Gastrocnemius medialis (tissue), 4 donors: ENCODE data around the gene CDC37L1. TPM values are rescaled to one million over a fixed set of nuclear protein-coding genes. Genes with fewer than 3 reads are reported as not detected.

ENCODE experiments used
- ATAC-seq, 2 donors: fragments of 150-250 bp; one replicate each; pipeline ENCODE4 v1.9.1; 2016
- DNase-seq, 2 donors: peaks; one replicate each; pipeline ENCODE4 v3.0.0-alpha.2; 2019
- H3K27ac ChIP-seq, 4 donors: fragments of 200-600 bp; sonication (generic); 1 replicate in 1 of 4; 2 replicates in 3 of 4; pipeline ENCODE4 v1.5.1; 2016 to 2018; ENCODE audit warnings: mild to moderate bottlenecking in 2 of 4, moderate library complexity in 1 of 4
- H3K27me3 ChIP-seq, 3 donors: fragments of 200-600 bp; sonication (generic) in 2 of 3; 1 replicate in 1 of 3; 2 replicates in 2 of 3; pipeline versions ENCODE4 v1.5.1 to v1.6.0; 2016 to 2019; ENCODE audit warnings: mild to moderate bottlenecking in 1 of 3, moderate library complexity in 1 of 3
- H3K36me3 ChIP-seq, 2 donors: fragments of 200-600 bp; sonication (generic) in 1 of 2; one replicate each; pipeline ENCODE4 v1.5.1; 2017 to 2018
- H3K4me1 ChIP-seq, 2 donors: fragments of 200-600 bp; sonication (generic) in 1 of 2; one replicate each; pipeline ENCODE4 v1.5.1; 2016 to 2017; ENCODE audit warnings: mild to moderate bottlenecking in 2 of 2
- H3K4me3 ChIP-seq, 4 donors: fragments of 200-600 bp; sonication (generic) in 3 of 4; 1 replicate in 1 of 4; 2 replicates in 3 of 4; pipeline ENCODE4 v1.5.1; 2016 to 2019; ENCODE audit warnings: mild to moderate bottlenecking in 2 of 4
- H3K9me3 ChIP-seq, 3 donors: fragments of 200-600 bp; sonication (generic) in 2 of 3; 1 replicate in 1 of 3; 2 replicates in 2 of 3; pipeline ENCODE4 v1.5.1; 2016 to 2019
- POLR2A ChIP-seq, 2 donors: fragments of 450-650 bp; IDR thresholded peaks; one replicate each; pipeline ENCODE4 v1.6.1; 2017; ENCODE audit warnings: antibody characterized with exemption in 2 of 2, mild to moderate bottlenecking in 2 of 2, moderate library complexity in 2 of 2
- in situ Hi-C, 4 donors: fragments of 200-750 bp; cut with MboI; loops; one replicate each; pipeline versions ENCODE4 v1.15.0 to v1.8.0; 2017; ENCODE audit warnings: low sequenced_read_pairs in 4 of 4
- intact Hi-C: fragments of 100-400 bp; cut with DNase I; formaldehyde crosslinking; loops from one replicate; pipeline ENCODE4 v1.15.1; 2023; ENCODE audit warnings: low total_unique reads
- total RNA-seq, 4 donors: library from RNA; depleted of rRNA; stranded (reverse); fragments of >200 nt; gene quantifications; one replicate each; pipeline versions ENCODE4 v1.1.0 to v1.2.3, GENCODE V29; 2016
- TF ChIP-seq, protein P1 (sequence below), 5 experiments: fragments of 450-650 bp in 3 of 5; fragments of 200-600 bp in 2 of 5; sonication (generic) in 2 of 5; IDR thresholded peaks in 4 of 5; conservative IDR thresholded peaks in 1 of 5; 1 replicate in 4 of 5; 2 replicates in 1 of 5; pipeline ENCODE4 v1.5.1; 2016 to 2019; ENCODE audit warnings: antibody characterized with exemption in 5 of 5, mild to moderate bottlenecking in 3 of 5, moderate library complexity in 3 of 5

The CDC37L1 gene
- total RNA-seq, 4 donors from 2014 or later = 91.1 to 157 (median 131) TPM

GRCh38 chr9:4690144-4690543 lies 10.8 kb downstream of the CDC37L1 start:
- ATAC-seq (no peak), DNase-seq (no peak)
- Histone ChIP-seq H3K4me3 (no peak overlapping the region), H3K36me3 (peaks cover 0 to 32% of the 10 kb centered on the region in 2 donors), H3K4me1 (peaks cover 48 to 69% of the 10 kb centered on the region in 2 donors), H3K27ac (peak overlapping the region in 3 of 4 donors; percentile 31 to 92 (median 48)), H3K27me3 (no peaks in the 10 kb centered on the region), H3K9me3 (no peaks in the 10 kb centered on the region)
- in situ Hi-C loops (loop anchor here in 1 of 4 donors (25.0 kb wide), 1 partner anchor 747 kb away; the partner anchor contains the start of gene PLGRKT), intact Hi-C loops (no loop called here)
- no peak for TF ChIP-seq POLR2A (IDR thresholded peaks at IDR 0.05)
- TF ChIP-seq, protein P1, sequence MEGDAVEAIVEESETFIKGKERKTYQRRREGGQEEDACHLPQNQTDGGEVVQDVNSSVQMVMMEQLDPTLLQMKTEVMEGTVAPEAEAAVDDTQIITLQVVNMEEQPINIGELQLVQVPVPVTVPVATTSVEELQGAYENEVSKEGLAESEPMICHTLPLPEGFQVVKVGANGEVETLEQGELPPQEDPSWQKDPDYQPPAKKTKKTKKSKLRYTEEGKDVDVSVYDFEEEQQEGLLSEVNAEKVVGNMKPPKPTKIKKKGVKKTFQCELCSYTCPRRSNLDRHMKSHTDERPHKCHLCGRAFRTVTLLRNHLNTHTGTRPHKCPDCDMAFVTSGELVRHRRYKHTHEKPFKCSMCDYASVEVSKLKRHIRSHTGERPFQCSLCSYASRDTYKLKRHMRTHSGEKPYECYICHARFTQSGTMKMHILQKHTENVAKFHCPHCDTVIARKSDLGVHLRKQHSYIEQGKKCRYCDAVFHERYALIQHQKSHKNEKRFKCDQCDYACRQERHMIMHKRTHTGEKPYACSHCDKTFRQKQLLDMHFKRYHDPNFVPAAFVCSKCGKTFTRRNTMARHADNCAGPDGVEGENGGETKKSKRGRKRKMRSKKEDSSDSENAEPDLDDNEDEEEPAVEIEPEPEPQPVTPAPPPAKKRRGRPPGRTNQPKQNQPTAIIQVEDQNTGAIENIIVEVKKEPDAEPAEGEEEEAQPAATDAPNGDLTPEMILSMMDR (IDR thresholded peaks at IDR 0.05 in 4 of 5, conservative IDR thresholded peaks at IDR 0.05 in 1 of 5) = no peak

DNA sequence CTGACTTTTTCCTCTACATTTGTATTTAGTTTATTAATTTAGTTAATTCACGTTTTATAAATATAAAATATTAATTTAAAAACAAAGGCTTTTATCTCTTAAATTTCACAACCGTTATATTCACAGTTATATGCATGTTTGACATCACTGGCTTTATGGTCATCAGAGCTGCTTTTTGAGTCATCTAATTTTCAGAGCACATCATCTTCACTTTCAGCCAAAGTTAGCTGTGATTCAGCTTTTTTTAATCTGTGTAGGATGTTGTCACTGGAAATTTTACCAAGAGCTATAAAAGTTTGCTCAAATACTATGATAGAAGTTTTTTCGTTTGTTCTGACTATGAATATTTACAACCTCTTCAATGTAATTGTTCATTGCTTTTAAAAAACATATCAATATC lies 12.4 kb downstream of the CDC37L1 start:
- intact Hi-C loops (no loop called here), in situ Hi-C loops (loop anchor here in 1 of 4 donors (25.0 kb wide), 1 partner anchor 746 kb away; the partner anchor contains the start of gene PLGRKT)
- DNase-seq (no peak), ATAC-seq (no peak)
- Histone ChIP-seq H3K4me1 (peaks cover 31 to 53% of the 10 kb centered on the region in 2 donors), H3K9me3 (no peaks in the 10 kb centered on the region), H3K36me3 (peaks cover 0 to 28% of the 10 kb centered on the region in 2 donors), H3K4me3 (no peak overlapping the region), H3K27ac (peak overlapping the region; percentile 31 to 52 (median 35)), H3K27me3 (no peaks in the 10 kb centered on the region)
- TF ChIP-seq, protein P1 (IDR thresholded peaks at IDR 0.05 in 4 of 5, conservative IDR thresholded peaks at IDR 0.05 in 1 of 5) = no peak
- TF ChIP-seq POLR2A (IDR thresholded peaks at IDR 0.05) = no peak

GRCh38 chr9:4700091-4700490 lies 20.7 kb downstream of the CDC37L1 start:
- in situ Hi-C loops (loop anchor here in 1 of 4 donors (25.0 kb wide), 1 partner anchor 112 kb away; no protein-coding TSS in a partner anchor), intact Hi-C loops (no loop called here)
- Histone ChIP-seq H3K36me3 (peaks cover 0 to 75% of the 10 kb centered on the region in 2 donors), H3K4me3 (no peak overlapping the region), H3K27ac (no peak overlapping the region), H3K27me3 (no peaks in the 10 kb centered on the region), H3K4me1 (peaks cover 0 to 6% of the 10 kb centered on the region in 2 donors), H3K9me3 (no peaks in the 10 kb centered on the region)
- TF ChIP-seq, protein P1 (IDR thresholded peaks at IDR 0.05 in 4 of 5, conservative IDR thresholded peaks at IDR 0.05 in 1 of 5) = no peak
- TF ChIP-seq POLR2A (IDR thresholded peaks at IDR 0.05) = no peak
- no peak for ATAC-seq
- no peak for DNase-seq

DNA sequence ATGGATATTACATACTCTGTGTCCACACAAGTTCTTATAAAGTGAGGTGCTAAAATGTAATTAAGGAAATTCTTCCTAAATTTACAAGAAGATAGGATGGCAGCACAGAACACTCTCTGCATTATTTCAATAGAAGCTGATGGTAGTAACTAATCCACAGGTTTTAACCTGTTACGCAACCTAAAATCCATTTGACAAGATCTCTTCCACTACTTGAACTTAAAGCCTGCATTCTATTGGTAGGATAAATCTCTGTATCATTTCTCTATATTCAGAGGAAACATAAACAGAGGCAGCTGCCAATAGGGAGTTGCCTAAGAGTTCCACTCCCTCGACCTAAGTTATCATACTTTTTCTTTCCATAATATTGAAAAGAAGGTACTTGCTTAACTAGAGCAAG lies 21.6 kb downstream of the CDC37L1 start:
- Histone ChIP-seq H3K27ac (peak overlapping the region in 1 of 4 donors; percentile 20), H3K4me1 (peaks cover 0 to 6% of the 10 kb centered on the region in 2 donors), H3K27me3 (no peaks in the 10 kb centered on the region), H3K9me3 (no peaks in the 10 kb centered on the region), H3K36me3 (peaks cover 0 to 82% of the 10 kb centered on the region in 2 donors), H3K4me3 (no peak overlapping the region)
- ATAC-seq = no peak
- no peak for DNase-seq
- intact Hi-C loops (no loop called here), in situ Hi-C loops (loop anchor here in 1 of 4 donors (25.0 kb wide), 1 partner anchor 111 kb away; no protein-coding TSS in a partner anchor)
- no peak for TF ChIP-seq POLR2A (IDR thresholded peaks at IDR 0.05)
- TF ChIP-seq, protein P1 (IDR thresholded peaks at IDR 0.05 in 4 of 5, conservative IDR thresholded peaks at IDR 0.05 in 1 of 5) = no peak
